GM12864 (cell line): ENCODE results near the gene TRIM50.
"Not testable (repeated sequence)": the region's sequence is repeated elsewhere in the genome, so short reads cannot be mapped to it uniquely, and the experiment has no call there.

Experiments used
- DNase-seq: peaks from one replicate; pipeline ENCODE4 v3.0.0-alpha.2; 2011; ENCODE audit warnings: low read depth
- H3K4me3 ChIP-seq: 2 replicates; pipeline ENCODE4 v1.5.1; 2011; ENCODE audit warnings: mild to moderate bottlenecking, low read depth, low read length, control low read depth
- TF ChIP-seq, protein P1 (sequence below): IDR thresholded peaks from 2 replicates; pipeline ENCODE4 v1.5.1; 2011; ENCODE audit warnings: low read depth, mild to moderate bottlenecking, moderate library complexity, low read length, control low read depth, inconsistent platforms; ENCODE audit errors: missing control alignments

Gene TRIM50

DNA sequence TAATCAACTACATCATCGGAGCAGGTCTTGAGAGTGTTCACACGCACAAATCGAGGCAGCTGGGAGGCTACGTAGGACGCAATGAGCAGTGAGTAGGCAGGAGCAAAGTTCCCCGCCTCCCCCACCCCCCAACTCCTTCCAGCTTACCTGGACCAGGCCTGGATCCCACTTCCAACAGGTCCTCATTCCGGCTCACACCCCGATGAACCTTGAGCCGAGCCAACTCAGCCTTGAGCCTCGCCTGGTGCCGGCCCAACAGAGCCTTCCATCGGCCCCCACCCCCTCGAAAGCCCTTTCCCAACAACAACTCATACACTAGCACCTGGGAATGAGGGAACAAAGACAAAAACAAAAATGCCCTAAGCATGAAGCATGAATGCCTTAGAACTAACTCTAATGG lies 20.4 kb downstream of the TRIM50 start:
- TF ChIP-seq, protein P1, sequence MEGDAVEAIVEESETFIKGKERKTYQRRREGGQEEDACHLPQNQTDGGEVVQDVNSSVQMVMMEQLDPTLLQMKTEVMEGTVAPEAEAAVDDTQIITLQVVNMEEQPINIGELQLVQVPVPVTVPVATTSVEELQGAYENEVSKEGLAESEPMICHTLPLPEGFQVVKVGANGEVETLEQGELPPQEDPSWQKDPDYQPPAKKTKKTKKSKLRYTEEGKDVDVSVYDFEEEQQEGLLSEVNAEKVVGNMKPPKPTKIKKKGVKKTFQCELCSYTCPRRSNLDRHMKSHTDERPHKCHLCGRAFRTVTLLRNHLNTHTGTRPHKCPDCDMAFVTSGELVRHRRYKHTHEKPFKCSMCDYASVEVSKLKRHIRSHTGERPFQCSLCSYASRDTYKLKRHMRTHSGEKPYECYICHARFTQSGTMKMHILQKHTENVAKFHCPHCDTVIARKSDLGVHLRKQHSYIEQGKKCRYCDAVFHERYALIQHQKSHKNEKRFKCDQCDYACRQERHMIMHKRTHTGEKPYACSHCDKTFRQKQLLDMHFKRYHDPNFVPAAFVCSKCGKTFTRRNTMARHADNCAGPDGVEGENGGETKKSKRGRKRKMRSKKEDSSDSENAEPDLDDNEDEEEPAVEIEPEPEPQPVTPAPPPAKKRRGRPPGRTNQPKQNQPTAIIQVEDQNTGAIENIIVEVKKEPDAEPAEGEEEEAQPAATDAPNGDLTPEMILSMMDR, result no peak
- H3K4me3 ChIP-seq, result peak overlapping the region; percentile 99
- DNase-seq, result no peak

DNA sequence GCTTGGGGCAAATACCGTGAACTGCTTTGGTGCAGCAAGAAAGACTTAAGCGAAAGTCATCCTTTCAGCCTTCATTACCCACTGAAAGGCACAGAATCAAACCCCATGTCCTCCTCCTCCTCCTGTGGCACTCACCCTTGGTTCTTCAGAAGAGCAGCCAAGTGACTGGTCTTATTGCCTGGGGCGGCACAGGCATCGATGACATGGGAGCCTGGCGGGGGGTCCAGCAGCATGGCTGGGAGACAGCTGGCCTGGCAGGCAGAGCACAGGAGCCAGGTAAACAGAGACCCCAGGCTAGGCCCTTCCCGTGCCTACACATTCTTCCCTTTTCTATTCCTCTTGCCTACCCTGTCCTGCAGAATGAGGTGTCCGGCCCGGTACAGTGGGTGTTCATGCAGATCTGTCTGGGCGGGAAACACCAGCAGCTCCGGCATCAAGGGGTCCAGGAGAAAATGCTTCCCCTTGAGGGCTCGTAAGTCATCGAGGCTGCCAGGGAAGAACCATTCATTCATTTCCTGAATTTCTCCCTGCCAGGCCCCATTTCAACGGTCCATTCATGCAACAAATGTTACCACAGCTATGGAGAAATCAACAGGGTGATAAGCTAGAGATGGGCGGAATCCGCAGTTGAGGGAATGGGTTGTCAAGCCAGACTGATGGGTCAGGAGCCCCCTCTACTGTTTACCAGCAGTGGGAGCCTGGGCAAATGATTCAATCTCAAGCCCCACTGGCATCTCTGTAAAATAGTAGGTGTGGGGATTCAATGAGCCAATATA lies 23.1 kb downstream of the TRIM50 start:
- not testable (repeated sequence) for DNase-seq, H3K4me3 ChIP-seq

DNA sequence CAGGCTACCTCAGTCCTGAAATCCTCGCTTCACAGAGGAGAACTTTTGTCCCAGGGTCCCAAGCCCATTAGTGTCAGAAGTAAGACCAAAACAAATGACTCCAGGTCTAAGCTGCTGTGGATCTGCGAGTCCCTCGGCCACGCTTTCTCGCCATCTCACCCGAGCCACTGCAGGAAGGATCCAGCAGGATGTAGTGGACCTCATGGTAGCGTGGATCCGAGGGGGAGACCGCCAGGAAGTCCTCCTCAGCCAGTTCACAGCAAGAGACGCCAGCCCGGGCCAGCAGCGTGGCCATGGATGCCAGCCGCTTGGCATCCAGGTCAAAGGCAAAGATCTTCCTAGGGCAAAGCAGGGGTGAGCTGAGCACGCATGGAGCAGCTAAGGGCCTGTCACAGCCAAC lies 23.8 kb downstream of the TRIM50 start:
- H3K4me3 ChIP-seq, result no peak overlapping the region
- TF ChIP-seq, protein P1, result no peak
- DNase-seq, result no peak

DNA sequence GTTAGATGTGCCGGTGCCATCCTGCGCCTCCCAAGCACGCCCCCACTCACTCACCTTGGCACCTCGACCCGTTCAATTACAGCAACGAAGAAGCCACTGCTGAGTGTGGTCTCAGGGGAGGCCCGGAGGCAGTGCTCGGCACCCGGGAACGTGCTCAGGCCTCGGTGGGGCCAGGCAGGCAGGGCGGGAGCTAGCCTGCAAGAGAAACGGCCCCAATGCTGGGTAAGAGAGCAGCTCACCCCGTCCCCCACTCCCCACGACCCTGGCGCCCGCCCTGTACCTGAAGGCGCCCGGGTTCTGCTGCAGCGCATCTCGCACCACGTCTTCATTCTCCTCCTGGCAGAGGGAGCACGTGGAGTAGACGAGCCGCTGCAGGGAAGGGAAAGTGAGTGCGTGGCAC lies 24.3 kb downstream of the TRIM50 start:
- TF ChIP-seq, protein P1, result no peak
- H3K4me3 ChIP-seq, result no peak overlapping the region
- no peak for DNase-seq

DNA sequence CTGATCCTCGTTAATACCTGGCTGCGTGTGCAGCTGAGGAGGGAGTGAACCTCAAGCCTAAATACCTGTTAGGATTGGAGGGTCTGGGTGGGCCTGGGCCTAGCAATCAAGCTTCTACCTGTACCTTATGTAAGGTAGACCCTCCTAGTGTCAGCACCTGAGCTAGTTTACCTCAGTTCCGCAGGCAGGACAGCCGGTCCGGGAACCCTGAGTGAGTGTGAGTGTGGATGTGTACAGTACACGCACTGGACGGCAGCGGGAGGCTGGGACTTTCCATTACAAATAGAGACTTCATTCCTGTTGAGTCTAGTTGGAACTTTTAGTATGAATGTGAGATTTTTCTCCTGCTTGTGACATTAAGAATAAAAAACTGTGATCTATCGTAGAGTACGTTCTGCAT lies 25.0 kb downstream of the TRIM50 start:
- not testable (repeated sequence) for H3K4me3 ChIP-seq, DNase-seq

DNA sequence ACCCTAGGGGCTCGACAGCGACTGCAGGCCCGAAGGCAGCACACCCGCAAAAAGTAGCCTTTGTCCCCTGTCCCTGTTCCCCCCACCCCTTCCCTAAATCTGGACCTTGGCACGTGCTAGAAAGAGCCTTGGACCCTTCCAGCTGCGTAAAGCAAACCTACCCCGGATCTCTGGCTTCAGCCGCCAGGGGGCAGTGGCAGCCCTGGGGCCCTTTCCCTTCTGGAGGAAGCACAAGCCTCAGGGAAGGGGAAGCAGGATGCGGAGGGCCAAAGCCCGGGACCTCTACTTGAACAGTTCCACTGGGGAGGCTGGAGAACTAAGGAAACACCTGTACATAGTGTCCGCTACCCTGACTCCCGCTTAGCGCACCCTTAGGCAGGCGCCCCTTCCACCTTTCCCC lies 26.8 kb downstream of the TRIM50 start:
- H3K4me3 ChIP-seq, DNase-seq: not testable (repeated sequence)

DNA sequence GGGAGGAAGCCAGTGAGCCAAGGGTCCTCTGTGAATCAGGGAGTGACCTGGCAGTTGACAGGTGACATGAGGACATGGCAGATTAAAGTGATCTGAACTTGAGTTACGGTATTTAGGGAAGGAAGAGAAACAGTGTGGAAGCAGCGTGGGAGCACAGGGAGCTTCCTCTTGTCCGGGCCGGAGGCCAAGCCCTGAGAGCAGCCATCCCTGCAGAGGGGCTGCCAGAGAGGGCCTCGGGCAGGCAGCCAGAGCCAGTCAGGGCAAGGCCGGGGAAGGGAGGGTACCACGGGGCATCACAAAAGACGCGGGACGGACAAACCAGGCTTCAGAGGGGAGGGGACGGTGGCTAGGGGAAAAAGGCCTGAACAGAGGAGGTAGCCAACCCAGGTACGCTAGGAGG lies 28.1 kb downstream of the TRIM50 start:
- not testable (repeated sequence) for DNase-seq, H3K4me3 ChIP-seq

DNA sequence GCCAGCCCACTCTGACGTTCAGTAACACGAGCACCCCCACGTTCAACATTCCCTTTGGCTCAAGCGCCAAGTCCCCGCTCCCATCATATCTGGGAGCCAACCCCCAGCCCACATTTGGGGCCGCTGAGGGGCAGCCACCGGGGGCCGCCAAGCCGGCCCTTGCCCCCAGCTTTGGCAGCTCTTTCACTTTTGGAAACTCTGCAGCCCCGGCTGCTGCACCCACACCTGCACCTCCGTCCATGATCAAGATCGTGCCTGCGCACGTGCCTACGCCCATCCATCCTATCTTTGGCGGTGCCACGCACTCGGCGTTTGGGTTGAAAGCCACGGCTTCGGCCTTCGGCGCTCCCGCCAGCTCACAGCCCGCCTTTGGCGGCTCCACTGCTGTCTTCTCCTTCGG lies 30.2 kb downstream of the TRIM50 start:
- H3K4me3 ChIP-seq, DNase-seq: not testable (repeated sequence)

DNA sequence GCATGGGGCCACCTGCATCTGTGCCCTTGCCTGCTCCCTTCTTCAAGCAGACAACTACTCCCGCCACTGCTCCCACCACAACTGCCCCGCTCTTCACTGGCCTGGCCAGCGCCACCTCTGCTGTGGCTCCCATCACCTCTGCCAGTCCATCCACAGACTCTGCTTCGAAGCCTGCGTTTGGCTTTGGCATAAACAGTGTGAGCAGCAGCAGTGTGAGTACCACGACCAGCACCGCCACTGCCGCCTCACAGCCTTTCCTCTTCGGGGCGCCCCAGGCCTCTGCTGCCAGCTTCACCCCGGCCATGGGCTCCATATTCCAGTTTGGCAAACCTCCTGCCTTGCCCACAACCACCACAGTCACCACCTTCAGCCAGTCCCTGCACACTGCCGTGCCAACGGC lies 30.6 kb downstream of the TRIM50 start:
- DNase-seq, H3K4me3 ChIP-seq: not testable (repeated sequence)

DNA sequence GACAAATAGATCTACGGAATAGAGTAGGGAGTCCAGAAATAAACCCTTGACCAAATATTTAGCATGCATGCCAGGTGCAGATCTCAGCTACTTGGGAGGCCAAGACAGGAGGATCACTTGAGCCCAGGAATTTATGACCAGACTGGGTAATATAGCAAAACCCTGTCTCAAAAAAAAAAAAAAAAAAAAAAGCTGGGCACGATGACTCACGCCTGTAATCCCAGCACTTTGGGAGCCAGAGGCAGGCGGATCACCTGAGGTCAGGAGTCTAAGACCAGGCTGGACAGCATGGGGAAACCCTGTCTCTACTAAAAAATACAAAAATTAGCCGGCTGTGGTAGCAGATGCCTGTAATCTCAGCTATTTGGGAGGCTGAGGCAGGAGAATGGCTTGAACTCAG lies 50.7 kb downstream of the TRIM50 start:
- not testable (repeated sequence) for H3K4me3 ChIP-seq, DNase-seq

DNA sequence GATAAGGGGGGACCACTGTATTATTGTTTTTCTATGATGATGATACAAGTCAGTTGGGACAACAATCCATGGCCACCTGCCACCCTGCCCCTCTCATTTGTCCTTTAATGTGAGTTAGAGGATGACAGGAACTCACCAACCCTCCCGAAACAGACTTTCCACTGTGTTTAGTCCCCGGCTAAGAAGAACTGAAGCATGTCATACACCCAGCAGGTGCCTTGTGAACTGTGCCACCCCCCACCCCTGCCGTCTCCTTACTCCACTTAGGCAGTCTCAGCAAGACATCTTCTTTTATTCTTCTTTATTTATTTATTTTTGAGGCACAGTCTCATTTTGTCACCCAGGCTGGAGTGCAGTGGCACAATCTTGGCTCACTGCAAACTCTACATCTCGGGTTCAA lies 60.1 kb downstream of the TRIM50 start:
- not testable (repeated sequence) for H3K4me3 ChIP-seq, DNase-seq

DNA sequence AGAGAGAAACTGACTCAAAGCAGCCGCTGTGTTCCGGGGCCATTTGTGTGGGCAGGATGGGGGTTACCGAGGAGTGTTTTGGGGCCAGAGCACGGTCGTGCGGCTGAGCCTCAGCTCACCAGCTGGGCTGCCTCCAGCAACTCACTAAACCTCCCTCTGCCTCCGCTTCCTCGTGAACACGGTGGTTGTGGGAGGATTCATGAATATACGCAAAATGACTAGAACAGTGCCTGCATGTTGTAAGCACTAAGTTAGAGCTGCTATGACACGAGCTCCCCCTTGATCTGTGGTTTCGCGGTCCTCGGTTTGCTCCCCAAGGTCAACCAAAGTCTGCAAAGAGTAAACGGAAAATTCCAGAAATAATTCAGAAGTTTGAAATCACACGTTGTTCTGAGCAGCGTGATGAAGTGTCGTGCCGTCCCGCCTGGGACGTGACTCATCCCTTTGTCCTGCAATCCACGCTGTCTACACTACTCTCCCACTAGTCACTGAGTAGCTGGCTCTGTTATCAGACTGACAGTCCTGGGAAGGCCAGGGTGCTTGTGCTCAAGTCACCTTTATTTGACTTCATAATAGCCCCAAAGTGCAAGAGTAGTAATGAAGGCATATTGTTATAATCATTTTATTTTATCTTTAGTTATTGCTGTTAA lies 61.0 kb downstream of the TRIM50 start:
- not testable (repeated sequence) for H3K4me3 ChIP-seq, DNase-seq
